Measurements from ENCODE around the gene MYH9.
A peak's percentile ranks its signal among the peaks of the same experiment; 100 is the strongest.

Gene MYH9

GRCh38 chr22:36323855-36324331 is 63.9 kb downstream of the MYH9 start:
- TF ChIP-seq Cebpa-rat (IDR thresholded peaks at IDR 0.05): no peak
- Histone ChIP-seq H3K9me3 (replicated peaks in 1 of 11) (no peaks in the 10 kb centered on the region), H3K9ac (peak overlapping the region in 8 of 11 experiments; percentile 3 to 52 (median 28); a peak in 11 of 22 replicates), H3K36me3 (peaks cover 95 to 100% (median 100%) of the 10 kb centered on the region in 11 experiments), H3K4me3 (no peak overlapping the region), H3K27ac (peak overlapping the region in 9 of 11 experiments; percentile 21 to 63 (median 40); a peak in 17 of 22 replicates), H4K20me1 (peaks cover 71 to 100% (median 100%) of the 10 kb centered on the region in 11 experiments), H3K27me3 (no peaks in the 10 kb centered on the region; a peak in 1 of 22 replicates), H3K4me1 (peaks cover 27 to 91% (median 58%) of the 10 kb centered on the region in 10 experiments), H3K4me2 (peak overlapping the region in 9 of 11 experiments; percentile 13 to 61 (median 24); a peak in 11 of 22 replicates)

- H4K20me1 ChIP-seq: peaks cover 69 to 100% (median 100%) of the 10 kb centered on the region in 11 experiments
- peaks cover 99 to 100% (median 100%) of the 10 kb centered on the region in 11 experiments for H3K36me3 ChIP-seq
- H3K4me1 ChIP-seq: peaks cover 21 to 91% (median 56%) of the 10 kb centered on the region in 10 experiments
- no peaks in the 10 kb centered on the region for H3K9me3 ChIP-seq (replicated peaks in 1 of 11)
- no peaks in the 10 kb centered on the region; a peak in 1 of 22 replicates for H3K27me3 ChIP-seq
- peak overlapping the region in 8 of 11 experiments; percentile 3 to 52 (median 28); a peak in 12 of 22 replicates for H3K9ac ChIP-seq
- H3K27ac ChIP-seq: peak overlapping the region in 9 of 11 experiments; percentile 21 to 63 (median 40); a peak in 18 of 22 replicates
- no peak for TF ChIP-seq Cebpa-rat (IDR thresholded peaks at IDR 0.05)
- no peak overlapping the region for H3K4me3 ChIP-seq
- H3K4me2 ChIP-seq: peak overlapping the region in 9 of 11 experiments; percentile 13 to 61 (median 24); a peak in 11 of 22 replicates
These were observed 64.4 kb downstream of the MYH9 start for GRCh38 chr22:36323182-36323854.

GRCh38 chr22:36322602-36322915 is 65.2 kb downstream of the MYH9 start:
- Histone ChIP-seq H3K9me3 (replicated peaks in 1 of 11) (no peaks in the 10 kb centered on the region), H3K27ac (peak overlapping the region in 4 of 11 experiments; percentile 17 to 52 (median 32); a peak in 6 of 22 replicates), H3K4me1 (peaks cover 13 to 91% (median 56%) of the 10 kb centered on the region in 10 experiments), H3K9ac (peak overlapping the region in 1 of 11 experiments; percentile 19; a peak in 1 of 22 replicates), H3K4me3 (no peak overlapping the region), H3K4me2 (no peak overlapping the region), H3K27me3 (no peaks in the 10 kb centered on the region; a peak in 1 of 22 replicates), H3K36me3 (peaks cover 99 to 100% (median 100%) of the 10 kb centered on the region in 11 experiments), H4K20me1 (peaks cover 62 to 100% (median 100%) of the 10 kb centered on the region in 11 experiments; a peak in 21 of 22 replicates)
- TF ChIP-seq Cebpa-rat (IDR thresholded peaks at IDR 0.05): no peak

- peak overlapping the region in 2 of 11 experiments; percentile 3 to 34; a peak in 4 of 22 replicates for H3K9ac ChIP-seq
- no peaks in the 10 kb centered on the region; a peak in 1 of 22 replicates for H3K27me3 ChIP-seq
- H3K9me3 ChIP-seq (replicated peaks in 1 of 11): no peaks in the 10 kb centered on the region
- peaks cover 99 to 100% (median 100%) of the 10 kb centered on the region in 11 experiments for H3K36me3 ChIP-seq
- H3K4me2 ChIP-seq: no peak overlapping the region
- H3K4me3 ChIP-seq: no peak overlapping the region
- peak overlapping the region in 6 of 11 experiments; percentile 17 to 35 (median 28); a peak in 7 of 22 replicates for H3K27ac ChIP-seq
- H4K20me1 ChIP-seq: peaks cover 56 to 100% (median 100%) of the 10 kb centered on the region in 11 experiments; a peak in 21 of 22 replicates
- H3K4me1 ChIP-seq: peaks cover 10 to 91% (median 55%) of the 10 kb centered on the region in 10 experiments; a peak in 19 of 20 replicates
- no peak for TF ChIP-seq Cebpa-rat (IDR thresholded peaks at IDR 0.05)
These were observed 65.8 kb downstream of the MYH9 start for GRCh38 chr22:36321797-36322601.

GRCh38 chr22:36320553-36320952 is 67.2 kb downstream of the MYH9 start:
- Histone ChIP-seq H3K4me1 (peaks cover 10 to 91% (median 57%) of the 10 kb centered on the region in 10 experiments; a peak in 18 of 20 replicates), H3K27ac (0 out of 22 replicates have a peak overlapping the region, but pooled peaks of 1 of the 11 experiments have one; percentile 3), H3K4me2 (no peak overlapping the region), H3K9me3 (replicated peaks in 1 of 11) (no peaks in the 10 kb centered on the region), H3K27me3 (no peaks in the 10 kb centered on the region; a peak in 1 of 22 replicates), H3K4me3 (no peak overlapping the region), H4K20me1 (peaks cover 46 to 100% (median 100%) of the 10 kb centered on the region in 11 experiments; a peak in 21 of 22 replicates), H3K9ac (no peak overlapping the region), H3K36me3 (peaks cover 99 to 100% (median 100%) of the 10 kb centered on the region in 11 experiments)
- TF ChIP-seq Cebpa-rat (IDR thresholded peaks at IDR 0.05): no peak

- H3K27me3 ChIP-seq: no peaks in the 10 kb centered on the region; a peak in 1 of 22 replicates
- H3K36me3 ChIP-seq: peaks cover 99 to 100% (median 100%) of the 10 kb centered on the region in 11 experiments
- H3K9ac ChIP-seq: no peak overlapping the region
- H4K20me1 ChIP-seq: peaks cover 40 to 100% (median 100%) of the 10 kb centered on the region in 11 experiments; a peak in 21 of 22 replicates
- no peak overlapping the region for H3K4me2 ChIP-seq
- peaks cover 10 to 93% (median 57%) of the 10 kb centered on the region in 10 experiments; a peak in 19 of 20 replicates for H3K4me1 ChIP-seq
- H3K27ac ChIP-seq: peak overlapping the region in 2 of 11 experiments; percentile 3 to 33; a peak in 1 of 22 replicates
- H3K4me3 ChIP-seq: no peak overlapping the region
- H3K9me3 ChIP-seq (replicated peaks in 1 of 11): no peaks in the 10 kb centered on the region
- TF ChIP-seq Cebpa-rat (IDR thresholded peaks at IDR 0.05): no peak
These were observed 67.9 kb downstream of the MYH9 start for GRCh38 chr22:36319595-36320497.

GRCh38 chr22:36318442-36318841 is 69.3 kb downstream of the MYH9 start:
- H3K9me3 ChIP-seq (replicated peaks in 1 of 11): no peaks in the 10 kb centered on the region
- H3K27me3 ChIP-seq: no peaks in the 10 kb centered on the region; a peak in 1 of 22 replicates
- H3K4me2 ChIP-seq: peak overlapping the region in 3 of 11 experiments; percentile 5 to 33 (median 12); a peak in 5 of 22 replicates
- peaks cover 35 to 100% (median 100%) of the 10 kb centered on the region in 11 experiments; a peak in 21 of 22 replicates for H4K20me1 ChIP-seq
- peaks cover 5 to 93% (median 57%) of the 10 kb centered on the region in 10 experiments; a peak in 19 of 20 replicates for H3K4me1 ChIP-seq
- peak overlapping the region in 6 of 11 experiments; percentile 7 to 42 (median 28); a peak in 6 of 22 replicates for H3K27ac ChIP-seq
- no peak for TF ChIP-seq Cebpa-rat (IDR thresholded peaks at IDR 0.05)
- H3K4me3 ChIP-seq: no peak overlapping the region
- H3K9ac ChIP-seq: peak overlapping the region in 3 of 11 experiments; percentile 23 to 34 (median 28); a peak in 6 of 22 replicates
- peaks cover 99 to 100% (median 100%) of the 10 kb centered on the region in 11 experiments for H3K36me3 ChIP-seq

Measured in BLaER1 treated with 17β-estradiol and CSF1 and Interleukin-3, amounts not matched to agents 10 nM and 100 nM (cell line).